Stimulated activated effector memory CD8-positive, alpha-beta T cell treated with anti-CD3 and anti-CD28 coated beads, Interleukin-12 subunit alpha, Interleukin-12 subunit beta, amount 100 ng/mL, for 72 hours (primary cell): Measurements from ENCODE around the gene C3orf70.

Experiments used
- ATAC-seq: fragments of 150-1000 bp; cut with Tn5 transposase; 2 replicates; pipeline ENCODE4 v1.10.0; 2021
- DNase-seq, 2 donors: peaks; one replicate each; pipeline ENCODE4 v3.0.0; 2021 to 2022; ENCODE audit warnings: low spot score in 2 of 2
- H3K27ac Mint-ChIP-seq: one replicate; pipeline ENCODE4 v1.8.0; 2022; ENCODE audit warnings: mild to moderate bottlenecking, mixed read lengths
- H3K36me3 Mint-ChIP-seq: one replicate; pipeline ENCODE4 v1.8.0; 2022; ENCODE audit warnings: mild to moderate bottlenecking, mixed read lengths
- H3K4me1 Mint-ChIP-seq: one replicate; pipeline ENCODE4 v1.8.0; 2022; ENCODE audit warnings: mixed read lengths
- H3K4me3 Mint-ChIP-seq: one replicate; pipeline ENCODE4 v1.8.0; 2022; ENCODE audit warnings: mild to moderate bottlenecking, mixed read lengths
- H3K9me3 Mint-ChIP-seq: one replicate; pipeline ENCODE4 v1.8.0; 2022; ENCODE audit warnings: mixed read lengths

Gene C3orf70

GRCh38 chr3:185057829-185058228 is 95.0 kb downstream of the C3orf70 start:
- Mint-ChIP-seq H3K9me3 (peaks cover 39% of the 10 kb centered on the region), H3K36me3 (peaks cover 21% of the 10 kb centered on the region), H3K27ac (no peak overlapping the region), H3K4me3 (no peak overlapping the region), H3K4me1 (no peaks in the 10 kb centered on the region)
- ATAC-seq (no peak), DNase-seq (no peak)

GRCh38 chr3:185056908-185057307 is 96.0 kb downstream of the C3orf70 start:
- Mint-ChIP-seq H3K4me3 (no peak overlapping the region), H3K27ac (no peak overlapping the region), H3K4me1 (no peaks in the 10 kb centered on the region), H3K9me3 (peaks cover 39% of the 10 kb centered on the region), H3K36me3 (peaks cover 30% of the 10 kb centered on the region)
- no peak for DNase-seq
- no peak for ATAC-seq

- ATAC-seq (no peak), DNase-seq (no peak)
- H3K4me1 Mint-ChIP-seq, result no peaks in the 10 kb centered on the region
- H3K4me3 Mint-ChIP-seq, result no peak overlapping the region
- peaks cover 17% of the 10 kb centered on the region for H3K9me3 Mint-ChIP-seq
- peaks cover 59% of the 10 kb centered on the region for H3K36me3 Mint-ChIP-seq
- no peak overlapping the region for H3K27ac Mint-ChIP-seq
These were observed 100.2 kb downstream of the C3orf70 start for GRCh38 chr3:185052631-185053030.

GRCh38 chr3:185051801-185052200 is 101.1 kb downstream of the C3orf70 start:
- no peak overlapping the region for H3K27ac Mint-ChIP-seq
- ATAC-seq, result no peak

GRCh38 chr3:185049710-185050109 is 103.2 kb downstream of the C3orf70 start:
- Mint-ChIP-seq H3K4me3 (no peak overlapping the region), H3K4me1 (no peaks in the 10 kb centered on the region), H3K9me3 (peaks cover 6% of the 10 kb centered on the region), H3K27ac (no peak overlapping the region), H3K36me3 (peaks cover 58% of the 10 kb centered on the region)
- no peak for ATAC-seq
- no peak for DNase-seq

More at GRCh38 chr3:185051801-185052200, 101.1 kb downstream of the C3orf70 start:
- H3K4me3 Mint-ChIP-seq, result no peak overlapping the region
- no peak for DNase-seq
- no peaks in the 10 kb centered on the region for H3K4me1 Mint-ChIP-seq
- H3K9me3 Mint-ChIP-seq, result peaks cover 14% of the 10 kb centered on the region
- H3K36me3 Mint-ChIP-seq, result peaks cover 64% of the 10 kb centered on the region

- no peaks in the 10 kb centered on the region for H3K9me3 Mint-ChIP-seq
- H3K4me1 Mint-ChIP-seq, result no peaks in the 10 kb centered on the region
- no peak for ATAC-seq
- H3K36me3 Mint-ChIP-seq, result peaks cover 31% of the 10 kb centered on the region
- H3K27ac Mint-ChIP-seq, result no peak overlapping the region
- no peak for DNase-seq
- H3K4me3 Mint-ChIP-seq, result no peak overlapping the region
These were observed 106.3 kb downstream of the C3orf70 start for GRCh38 chr3:185046603-185047002.

GRCh38 chr3:185046164-185046515 is 106.7 kb downstream of the C3orf70 start:
- peaks cover 27% of the 10 kb centered on the region for H3K36me3 Mint-ChIP-seq

GRCh38 chr3:185042312-185043050 is 110.4 kb downstream of the C3orf70 start:
- Mint-ChIP-seq H3K36me3 (peaks cover 5% of the 10 kb centered on the region), H3K27ac (no peak overlapping the region), H3K4me1 (no peaks in the 10 kb centered on the region), H3K9me3 (peaks cover 3% of the 10 kb centered on the region), H3K4me3 (no peak overlapping the region)
- DNase-seq, result no peak
- ATAC-seq, result no peak

More at GRCh38 chr3:185046164-185046515, 106.7 kb downstream of the C3orf70 start:
- ATAC-seq (no peak), DNase-seq (no peak)
- Mint-ChIP-seq H3K4me3 (no peak overlapping the region), H3K4me1 (no peaks in the 10 kb centered on the region), H3K27ac (no peak overlapping the region), H3K9me3 (no peaks in the 10 kb centered on the region)

GRCh38 chr3:185041540-185041939 is 111.3 kb downstream of the C3orf70 start:
- Mint-ChIP-seq H3K27ac (no peak overlapping the region), H3K4me3 (no peak overlapping the region), H3K36me3 (no peaks in the 10 kb centered on the region), H3K9me3 (peaks cover 7% of the 10 kb centered on the region), H3K4me1 (no peaks in the 10 kb centered on the region)
- ATAC-seq (no peak), DNase-seq (no peak)

GRCh38 chr3:185040425-185040824 is 112.4 kb downstream of the C3orf70 start:
- H3K27ac Mint-ChIP-seq, result no peak overlapping the region
- peaks cover 7% of the 10 kb centered on the region for H3K9me3 Mint-ChIP-seq
- H3K36me3 Mint-ChIP-seq, result no peaks in the 10 kb centered on the region

GRCh38 chr3:185037801-185038200 is 115.1 kb downstream of the C3orf70 start:
- ATAC-seq, result no peak
- Mint-ChIP-seq H3K4me3 (no peak overlapping the region), H3K9me3 (peaks cover 7% of the 10 kb centered on the region), H3K27ac (no peak overlapping the region), H3K36me3 (peaks cover 7% of the 10 kb centered on the region), H3K4me1 (no peaks in the 10 kb centered on the region)
- DNase-seq, result no peak

More at GRCh38 chr3:185040425-185040824, 112.4 kb downstream of the C3orf70 start:
- DNase-seq (no peak), ATAC-seq (no peak)
- no peaks in the 10 kb centered on the region for H3K4me1 Mint-ChIP-seq
- no peak overlapping the region for H3K4me3 Mint-ChIP-seq

- Mint-ChIP-seq H3K4me1 (no peaks in the 10 kb centered on the region), H3K4me3 (no peak overlapping the region), H3K36me3 (peaks cover 19% of the 10 kb centered on the region), H3K27ac (no peak overlapping the region), H3K9me3 (no peaks in the 10 kb centered on the region)
- no peak for DNase-seq
- no peak for ATAC-seq
These were observed 121.9 kb downstream of the C3orf70 start for GRCh38 chr3:185030951-185031350.

- Mint-ChIP-seq H3K27ac (no peak overlapping the region), H3K4me1 (no peaks in the 10 kb centered on the region), H3K4me3 (no peak overlapping the region), H3K36me3 (peaks cover 19% of the 10 kb centered on the region), H3K9me3 (no peaks in the 10 kb centered on the region)
- ATAC-seq (no peak), DNase-seq (no peak)
These were observed 122.5 kb downstream of the C3orf70 start for GRCh38 chr3:185030399-185030798.

GRCh38 chr3:185029086-185029485 is 123.8 kb downstream of the C3orf70 start:
- H3K36me3 Mint-ChIP-seq, result peaks cover 25% of the 10 kb centered on the region

GRCh38 chr3:185028121-185028520 is 124.7 kb downstream of the C3orf70 start:
- Mint-ChIP-seq H3K27ac (no peak overlapping the region), H3K36me3 (peaks cover 25% of the 10 kb centered on the region), H3K9me3 (no peaks in the 10 kb centered on the region), H3K4me3 (no peak overlapping the region), H3K4me1 (no peaks in the 10 kb centered on the region)
- ATAC-seq (no peak), DNase-seq (no peak)

More at GRCh38 chr3:185029086-185029485, 123.8 kb downstream of the C3orf70 start:
- no peak overlapping the region for H3K27ac Mint-ChIP-seq
- no peaks in the 10 kb centered on the region for H3K4me1 Mint-ChIP-seq
- no peak overlapping the region for H3K4me3 Mint-ChIP-seq
- ATAC-seq, result no peak
- no peak for DNase-seq
- H3K9me3 Mint-ChIP-seq, result no peaks in the 10 kb centered on the region
